Erythroblast (primary cell): ENCODE measurements around the gene PCDHA1.

Experiments used
- GATA1 ChIP-seq: IDR thresholded peaks from 2 replicates; pipeline ENCODE4 v1.6.1; 2011; ENCODE audit warnings: low read depth, mild to moderate bottlenecking, control low read depth, low read length, moderate library complexity
- POLR2A ChIP-seq: IDR thresholded peaks from 2 replicates; pipeline ENCODE4 v1.6.1; 2011; ENCODE audit warnings: mild to moderate bottlenecking, low read length

GRCh38 chr5:140855772-140856674, 70.1 kb downstream of the PCDHA1 start, which contains the start of gene PCDHA10:
- TF ChIP-seq POLR2A, result no peak
- no peak for TF ChIP-seq GATA1
